Thoracic aorta (tissue), 2 donors: ENCODE results near the gene MMP20. TPM values are rescaled to one million over a fixed set of nuclear protein-coding genes. Genes with fewer than 3 reads are reported as not detected.

Source experiments
- ATAC-seq: fragments of 150-250 bp; one replicate; pipeline ENCODE4 v1.8.0; 2017; ENCODE audit warnings: low read depth; ENCODE audit not compliant: insufficient number of reproducible peaks, low FRiP score
- DNase-seq: peaks from one replicate; pipeline ENCODE4 v3.0.0-alpha.2; 2020; ENCODE audit warnings: low spot score
- H3K27ac ChIP-seq, 2 donors: fragments of 200-600 bp; sonication (generic); 1 replicate in 1 of 2; 2 replicates in 1 of 2; pipeline ENCODE4 v1.5.1; 2016; ENCODE audit warnings: mild to moderate bottlenecking in 2 of 2, moderate library complexity in 2 of 2
- H3K27me3 ChIP-seq: fragments of 200-600 bp; sonication (generic); replicated peaks from 2 replicates; pipeline ENCODE4 v1.6.0; 2016; ENCODE audit warnings: mild to moderate bottlenecking; ENCODE audit not compliant: insufficient read depth
- H3K36me3 ChIP-seq: fragments of 200-600 bp; sonication (generic); one replicate; pipeline ENCODE4 v1.5.1; 2016
- H3K4me1 ChIP-seq, 2 donors: fragments of 200-600 bp; sonication (generic); 1 replicate in 1 of 2; 2 replicates in 1 of 2; pipeline versions ENCODE4 v1.5.1 to v1.6.0; 2016; ENCODE audit warnings: low read depth in 2 of 2, mild to moderate bottlenecking in 1 of 2; ENCODE audit not compliant: control insufficient read depth in 1 of 2
- H3K4me3 ChIP-seq: fragments of 200-600 bp; sonication (generic); 2 replicates; pipeline ENCODE4 v1.5.1; 2016; ENCODE audit warnings: mild to moderate bottlenecking
- H3K9me3 ChIP-seq: fragments of 200-600 bp; sonication (generic); 2 replicates; pipeline ENCODE4 v1.5.1; 2016
- CTCF ChIP-seq: fragments of 200-600 bp; sonication (generic); IDR thresholded peaks from one replicate; pipeline ENCODE4 v1.5.1; 2019; ENCODE audit warnings: antibody characterized with exemption
- total RNA-seq, 2 donors: library from RNA; depleted of rRNA; stranded (reverse); fragments of >200 nt; gene quantifications; one replicate each; pipeline versions ENCODE4 v1.1.0 to v1.2.3, GENCODE V29; 2016

The MMP20 gene
- total RNA-seq, 2 donors from 2014 or later = not detected

- no peak for TF ChIP-seq CTCF
- Histone ChIP-seq H3K4me3 (no peak overlapping the region), H3K4me1 (no peaks in the 10 kb centered on the region), H3K9me3 (no peaks in the 10 kb centered on the region), H3K27ac (no peak overlapping the region), H3K36me3 (no peaks in the 10 kb centered on the region), H3K27me3 (no peaks in the 10 kb centered on the region)
- ATAC-seq (no peak), DNase-seq (no peak)
These were observed 98.1 kb downstream of the MMP20 start for GRCh38 chr11:102527041-102527440.

Other genes starting within 250 kb of the MMP20 start
- gene TMEM123, start 172.6 kb downstream of the MMP20 start, total RNA-seq = 10 to 100 TPM; 50.8 to 77.5 TPM
- gene MMP7, start 94.6 kb downstream of the MMP20 start, total RNA-seq = not detected
- gene MMP27, start 80.4 kb upstream of the MMP20 start, total RNA-seq = not detected
- not detected for gene MMP8, start 99.6 kb upstream of the MMP20 start, total RNA-seq
- gene MMP10, start 155.3 kb upstream of the MMP20 start, total RNA-seq = not detected
- under 1 TPM in 1 of 2 donors, not detected in 1; 0.71 TPM for gene MMP1, start 172.8 kb upstream of the MMP20 start, total RNA-seq
- 1 to 10 TPM; 4.2 to 8.9 TPM for gene MMP3, start 218.3 kb upstream of the MMP20 start, total RNA-seq
- gene MMP12, start 249.7 kb upstream of the MMP20 start, total RNA-seq = not detected